Hepatocyte (in vitro differentiated cells): ENCODE results near the gene LNPEP.

Source experiments
- CTCF ChIP-seq: fragments of 200-600 bp; sonication (generic); IDR thresholded peaks from 2 replicates; pipeline ENCODE4 v1.5.1; 2016; ENCODE audit warnings: antibody characterized with exemption, mild to moderate bottlenecking; ENCODE audit not compliant: poor library complexity
- EZH2 ChIP-seq: fragments of 200-600 bp; sonication (generic); IDR thresholded peaks from 2 replicates; pipeline ENCODE4 v1.6.1; 2016; ENCODE audit warnings: antibody characterized with exemption, mild to moderate bottlenecking, borderline replicate concordance

- no peak for TF ChIP-seq CTCF
- TF ChIP-seq EZH2 = no peak
Observed at GRCh38 chr5:96977228-96977627, 41.3 kb downstream of the LNPEP start.
